Kidney epithelial cell (primary cell): ENCODE data around the gene NXPH4. TPM values are rescaled to one million over a fixed set of nuclear protein-coding genes. Genes with fewer than 3 reads are reported as not detected.

ENCODE experiments used
- DNase-seq: peaks from one replicate; pipeline ENCODE4 v3.0.0-alpha.2; 2010; ENCODE audit warnings: low read depth
- H3K27me3 ChIP-seq: 2 replicates; pipeline ENCODE4 v1.6.0; 2011; ENCODE audit warnings: low read length; ENCODE audit not compliant: control insufficient read depth, insufficient read depth
- H3K36me3 ChIP-seq: 2 replicates; pipeline ENCODE4 v1.5.1; 2011; ENCODE audit warnings: low read length; ENCODE audit not compliant: control insufficient read depth, insufficient read depth
- H3K4me3 ChIP-seq: 2 replicates; pipeline ENCODE4 v1.5.1; 2011; ENCODE audit warnings: low read depth, mild to moderate bottlenecking, control low read depth, low read length
- CTCF ChIP-seq: IDR thresholded peaks from 2 replicates; pipeline ENCODE4 v1.5.1; 2011; ENCODE audit warnings: mild to moderate bottlenecking, moderate library complexity, low read length, control low read depth, inconsistent platforms; ENCODE audit not compliant: insufficient read depth, poor library complexity, severe bottlenecking
- total RNA-seq: library from RNA; depleted of rRNA; stranded (reverse); fragments of >200 nt; gene quantifications from 2 replicates; pipeline ENCODE4 v1.2.3, GENCODE V29; 2015

NXPH4 gene
- total RNA-seq, 1 donor from 2014 or later, result 5.9 TPM

GRCh38 chr12:57210461-57210860 is 6.1 kb upstream of the NXPH4 start:
- TF ChIP-seq CTCF, result no peak
- Histone ChIP-seq H3K4me3 (no peak overlapping the region), H3K27me3 (peaks cover 14% of the 10 kb centered on the region), H3K36me3 (peaks cover 2% of the 10 kb centered on the region)
- DNase-seq, result no peak

- Histone ChIP-seq H3K36me3 (no peaks in the 10 kb centered on the region), H3K4me3 (no peak overlapping the region), H3K27me3 (peaks cover 20% of the 10 kb centered on the region)
- no peak for DNase-seq
- TF ChIP-seq CTCF, result no peak
Measured at GRCh38 chr12:57210926-57211692, 5.5 kb upstream of the NXPH4 start.

GRCh38 chr12:57211791-57212700 is 4.5 kb upstream of the NXPH4 start:
- no peak for TF ChIP-seq CTCF
- H3K36me3 ChIP-seq, result no peaks in the 10 kb centered on the region
- no peak for DNase-seq
- H3K27me3 ChIP-seq, result peaks cover 28% of the 10 kb centered on the region
- H3K4me3 ChIP-seq, result no peak overlapping the region

GRCh38 chr12:57212701-57213057 is 3.9 kb upstream of the NXPH4 start:
- DNase-seq, result no peak
- Histone ChIP-seq H3K4me3 (no peak overlapping the region), H3K27me3 (peaks cover 34% of the 10 kb centered on the region), H3K36me3 (no peaks in the 10 kb centered on the region)
- TF ChIP-seq CTCF, result no peak

DNA sequence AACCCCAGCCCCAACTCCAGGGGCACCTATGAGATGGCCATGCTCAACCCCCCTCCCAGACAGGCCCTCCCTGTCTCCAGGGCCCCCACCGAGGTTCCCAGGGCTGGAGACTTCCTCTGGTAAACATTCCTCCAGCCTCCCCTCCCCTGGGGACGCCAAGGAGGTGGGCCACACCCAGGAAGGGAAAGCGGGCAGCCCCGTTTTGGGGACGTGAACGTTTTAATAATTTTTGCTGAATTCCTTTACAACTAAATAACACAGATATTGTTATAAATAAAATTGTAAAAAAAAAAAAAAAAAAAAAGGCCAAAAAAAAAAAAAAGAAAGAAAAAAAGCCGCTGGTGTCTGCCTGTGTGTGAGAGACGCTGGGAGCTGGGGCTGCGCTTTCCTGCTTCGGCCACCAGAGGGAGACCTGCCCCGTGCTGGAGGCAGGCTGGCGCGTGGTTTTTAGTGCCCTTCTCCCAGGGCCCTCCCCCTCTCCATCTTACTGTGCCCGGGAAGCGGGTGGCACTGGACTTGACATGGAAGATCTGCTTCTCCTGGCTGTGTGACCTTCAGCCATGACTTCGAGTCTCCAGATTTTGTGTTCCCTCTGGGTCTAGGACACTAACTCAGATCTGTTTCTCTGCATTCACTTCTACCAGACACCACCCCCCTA is 3.4 kb upstream of the NXPH4 start:
- no peaks in the 10 kb centered on the region for H3K36me3 ChIP-seq
- peak; percentile 98 for TF ChIP-seq CTCF
- H3K4me3 ChIP-seq, result no peak overlapping the region
- H3K27me3 ChIP-seq, result peaks cover 39% of the 10 kb centered on the region
- peak; percentile 43 for DNase-seq
